ENCODE results near the gene PTPRQ. TPM values are rescaled to one million over a fixed set of nuclear protein-coding genes. Genes with fewer than 3 reads are reported as not detected.
A peak's percentile ranks its signal among the peaks of the same experiment; 100 is the strongest.

PTPRQ gene
- polyA plus RNA-seq, 1 experiment = 5.1 TPM

DNA sequence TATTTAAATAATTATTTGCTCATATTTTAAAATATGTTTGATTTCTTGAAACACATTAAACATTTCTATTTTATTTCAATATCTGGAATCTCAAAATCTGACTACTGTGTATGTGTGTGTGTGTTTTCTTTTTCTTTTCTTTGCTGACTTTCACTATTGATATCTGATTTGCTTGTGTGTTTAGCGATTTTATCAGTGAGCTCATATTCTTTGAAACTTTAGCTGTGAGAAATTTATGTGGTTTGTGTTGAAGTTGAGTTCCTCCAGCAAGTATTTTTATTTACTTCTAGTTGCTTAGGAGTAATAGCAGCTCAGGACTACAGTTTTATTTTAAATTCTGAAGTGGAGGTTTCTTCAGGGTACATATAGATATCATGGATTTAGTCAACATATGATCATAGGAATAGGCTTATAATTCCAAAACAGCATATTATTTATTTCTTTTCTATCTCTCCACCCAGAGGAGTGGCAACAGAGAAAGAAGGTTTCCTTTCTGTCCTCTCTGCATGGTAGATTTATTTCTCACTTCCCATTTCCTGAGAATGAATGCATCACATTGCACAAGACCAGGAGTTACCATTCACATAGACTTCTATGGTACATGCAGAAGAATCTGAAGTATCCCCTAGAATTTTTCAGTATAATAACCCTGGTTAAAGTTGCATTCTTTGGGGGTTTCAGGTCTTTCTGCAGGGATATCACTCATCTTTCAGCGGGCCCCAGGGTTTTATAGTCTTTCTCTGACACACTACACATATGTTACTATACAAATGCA lies 60.5 kb downstream of the PTPRQ start:
- ChIA-PET POLR2A (no interaction called here), CTCF (no interaction called here)
- DNase-seq (ENCODE audit: low read depth) = no peak
- H3K27me3 ChIP-seq (ENCODE audit: control insufficient read depth, insufficient read depth, low read length) = no peaks in the 10 kb centered on the region
- no peak overlapping the region for H3K4me3 ChIP-seq (ENCODE audit: low read depth, low read length)
- no peaks in the 10 kb centered on the region for H3K36me3 ChIP-seq (ENCODE audit: control insufficient read depth, insufficient read depth, low read length)
- no peak for TF ChIP-seq CTCF (IDR thresholded peaks at IDR 0.05; ENCODE audit: insufficient read depth, low read depth, low read length)

DNA sequence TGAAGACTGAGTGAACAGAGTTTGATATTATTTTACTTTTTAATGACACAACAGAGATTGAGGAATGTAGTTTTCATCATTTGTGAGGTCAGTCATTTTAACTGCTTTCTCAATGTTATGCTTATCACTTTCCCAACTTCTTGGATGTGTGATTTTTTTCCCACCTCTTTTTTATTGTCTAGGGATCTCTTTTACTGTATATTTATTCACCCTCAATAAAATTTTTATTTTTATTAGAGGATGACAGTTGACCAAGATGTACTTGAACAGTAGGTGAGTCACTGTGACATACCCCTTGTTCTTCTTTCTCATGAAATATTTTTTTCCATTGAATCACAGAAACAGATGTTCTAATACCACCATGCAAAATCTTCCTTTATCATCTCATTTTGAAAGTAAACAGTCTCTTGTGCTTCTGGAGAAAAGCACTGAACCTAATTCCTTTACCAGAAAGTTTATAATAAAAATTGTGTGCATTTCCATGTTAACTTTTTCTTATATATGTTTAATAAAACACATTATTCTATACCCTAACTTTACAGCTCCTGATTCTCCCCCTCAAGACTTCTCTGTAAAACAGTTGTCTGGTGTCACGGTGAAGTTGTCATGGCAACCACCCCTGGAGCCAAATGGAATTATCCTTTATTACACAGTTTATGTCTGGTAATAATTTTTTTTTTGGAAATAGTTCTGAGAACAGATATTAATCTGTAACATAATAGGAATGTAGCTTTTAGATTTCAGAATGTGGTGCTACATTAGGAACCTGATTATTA lies 65.9 kb downstream of the PTPRQ start:
- ChIA-PET CTCF (interaction anchor here (1.1 kb wide), 1 partner anchor 68 kb away, joined by 4 read pairs; no protein-coding TSS in a partner anchor), POLR2A (no interaction called here)
- DNase-seq (ENCODE audit: low read depth) = peak; percentile 91
- no peak for TF ChIP-seq CTCF (IDR thresholded peaks at IDR 0.05; ENCODE audit: insufficient read depth, low read depth, low read length)
- Histone ChIP-seq H3K27me3 (ENCODE audit: control insufficient read depth, insufficient read depth, low read length) (no peaks in the 10 kb centered on the region), H3K36me3 (ENCODE audit: control insufficient read depth, insufficient read depth, low read length) (no peaks in the 10 kb centered on the region), H3K4me3 (ENCODE audit: low read depth, low read length) (no peak overlapping the region)

DNA sequence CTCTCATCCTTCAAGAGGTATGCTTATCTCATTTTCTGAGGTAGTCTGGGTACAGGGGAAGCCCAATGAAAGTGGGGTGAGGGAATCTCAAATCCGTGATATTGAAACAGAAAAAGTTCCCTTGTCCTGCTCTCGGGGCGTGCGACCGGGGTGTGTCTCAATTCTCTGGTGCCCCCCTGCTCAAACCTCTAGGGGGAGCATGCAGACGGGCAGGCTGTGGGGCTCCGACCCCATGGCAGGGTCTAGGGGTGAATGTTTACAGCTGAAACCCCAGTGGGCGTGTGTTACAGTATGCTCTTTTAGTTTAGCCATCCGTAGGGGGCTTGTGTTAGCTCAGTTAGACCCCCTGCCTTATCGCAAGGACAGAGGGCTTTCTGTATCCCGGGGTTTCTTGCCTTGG lies 68.7 kb downstream of the PTPRQ start:
- Histone ChIP-seq H3K27me3 (ENCODE audit: control insufficient read depth, insufficient read depth, low read length) (no peaks in the 10 kb centered on the region), H3K36me3 (ENCODE audit: control insufficient read depth, insufficient read depth, low read length) (no peaks in the 10 kb centered on the region), H3K4me3 (ENCODE audit: low read depth, low read length) (no peak overlapping the region)
- DNase-seq (ENCODE audit: low read depth) = no peak
- ChIA-PET CTCF (no interaction called here), POLR2A (no interaction called here)
- TF ChIP-seq CTCF (IDR thresholded peaks at IDR 0.05; ENCODE audit: insufficient read depth, low read depth, low read length) = no peak

DNA sequence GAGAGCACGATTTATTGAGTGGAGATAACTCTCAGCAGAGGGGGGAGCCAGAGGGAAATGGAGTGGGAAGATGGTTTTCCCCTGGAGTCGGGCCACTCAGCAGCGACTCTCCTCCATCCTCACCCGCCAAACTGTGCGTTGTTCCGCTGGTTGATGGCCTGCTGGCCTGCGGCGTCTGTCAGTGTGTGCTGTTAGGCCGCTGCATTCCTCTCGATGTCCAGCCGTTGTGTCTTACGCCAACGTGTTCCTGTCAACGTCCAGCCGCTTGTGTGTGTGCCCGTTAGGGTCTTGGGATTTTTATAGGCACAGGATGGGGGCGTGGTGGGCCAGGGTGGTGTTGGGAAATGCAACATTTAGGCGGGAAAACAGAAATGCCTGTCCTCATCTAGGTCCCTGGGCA lies 69.2 kb downstream of the PTPRQ start:
- no peak for DNase-seq (ENCODE audit: low read depth)
- Histone ChIP-seq H3K27me3 (ENCODE audit: control insufficient read depth, insufficient read depth, low read length) (no peaks in the 10 kb centered on the region), H3K36me3 (ENCODE audit: control insufficient read depth, insufficient read depth, low read length) (no peaks in the 10 kb centered on the region), H3K4me3 (ENCODE audit: low read depth, low read length) (no peak overlapping the region)
- POLR2A ChIA-PET = no interaction called here
- no peak for TF ChIP-seq CTCF (IDR thresholded peaks at IDR 0.05; ENCODE audit: insufficient read depth, low read depth, low read length)
- CTCF ChIA-PET = no interaction called here

GRCh38 chr12:80517655-80518054 lies 73.6 kb downstream of the PTPRQ start:
- Histone ChIP-seq H3K36me3 (ENCODE audit: control insufficient read depth, insufficient read depth, low read length) (no peaks in the 10 kb centered on the region), H3K27me3 (ENCODE audit: control insufficient read depth, insufficient read depth, low read length) (no peaks in the 10 kb centered on the region), H3K4me3 (ENCODE audit: low read depth, low read length) (no peak overlapping the region)
- CTCF ChIA-PET = no interaction called here
- POLR2A ChIA-PET = no interaction called here
- no peak for DNase-seq (ENCODE audit: low read depth)
- TF ChIP-seq CTCF (IDR thresholded peaks at IDR 0.05; ENCODE audit: insufficient read depth, low read depth, low read length) = no peak

Measured in BJ (cell line).